ENCODE measurements around the gene ARL6IP1.

GRCh38 chr16:18789515-18789849, 11.9 kb downstream of the ARL6IP1 start:
- no peak for TF ChIP-seq POLR2AphosphoS5 (IDR thresholded peaks at IDR 0.05; ENCODE audit: low read depth, low read length)
- TF ChIP-seq TAF1 (IDR thresholded peaks at IDR 0.05; ENCODE audit: borderline replicate concordance, insufficient read depth, low read length): no peak
- TF ChIP-seq, protein P1, sequence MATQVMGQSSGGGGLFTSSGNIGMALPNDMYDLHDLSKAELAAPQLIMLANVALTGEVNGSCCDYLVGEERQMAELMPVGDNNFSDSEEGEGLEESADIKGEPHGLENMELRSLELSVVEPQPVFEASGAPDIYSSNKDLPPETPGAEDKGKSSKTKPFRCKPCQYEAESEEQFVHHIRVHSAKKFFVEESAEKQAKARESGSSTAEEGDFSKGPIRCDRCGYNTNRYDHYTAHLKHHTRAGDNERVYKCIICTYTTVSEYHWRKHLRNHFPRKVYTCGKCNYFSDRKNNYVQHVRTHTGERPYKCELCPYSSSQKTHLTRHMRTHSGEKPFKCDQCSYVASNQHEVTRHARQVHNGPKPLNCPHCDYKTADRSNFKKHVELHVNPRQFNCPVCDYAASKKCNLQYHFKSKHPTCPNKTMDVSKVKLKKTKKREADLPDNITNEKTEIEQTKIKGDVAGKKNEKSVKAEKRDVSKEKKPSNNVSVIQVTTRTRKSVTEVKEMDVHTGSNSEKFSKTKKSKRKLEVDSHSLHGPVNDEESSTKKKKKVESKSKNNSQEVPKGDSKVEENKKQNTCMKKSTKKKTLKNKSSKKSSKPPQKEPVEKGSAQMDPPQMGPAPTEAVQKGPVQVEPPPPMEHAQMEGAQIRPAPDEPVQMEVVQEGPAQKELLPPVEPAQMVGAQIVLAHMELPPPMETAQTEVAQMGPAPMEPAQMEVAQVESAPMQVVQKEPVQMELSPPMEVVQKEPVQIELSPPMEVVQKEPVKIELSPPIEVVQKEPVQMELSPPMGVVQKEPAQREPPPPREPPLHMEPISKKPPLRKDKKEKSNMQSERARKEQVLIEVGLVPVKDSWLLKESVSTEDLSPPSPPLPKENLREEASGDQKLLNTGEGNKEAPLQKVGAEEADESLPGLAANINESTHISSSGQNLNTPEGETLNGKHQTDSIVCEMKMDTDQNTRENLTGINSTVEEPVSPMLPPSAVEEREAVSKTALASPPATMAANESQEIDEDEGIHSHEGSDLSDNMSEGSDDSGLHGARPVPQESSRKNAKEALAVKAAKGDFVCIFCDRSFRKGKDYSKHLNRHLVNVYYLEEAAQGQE (IDR thresholded peaks at IDR 0.05; ENCODE audit: insufficient read depth in 1 of 2, low read depth in 2 of 2, low read length in 2 of 2): no peak
